C4-2B (cell line): ENCODE data around the gene ZNF366.

Experiments
- H3K27ac ChIP-seq: fragments of 450-650 bp; 2 replicates; pipeline ENCODE4 v1.5.1; 2017
- ZFX ChIP-seq: fragments of 450-650 bp; IDR thresholded peaks from 2 replicates; pipeline ENCODE4 v1.6.1; 2017
- TF ChIP-seq, protein P1 (sequence below): fragments of 450-650 bp; conservative IDR thresholded peaks from 2 replicates; pipeline ENCODE4 v1.5.1; 2017; ENCODE audit warnings: mild to moderate bottlenecking

The ZNF366 gene

DNA sequence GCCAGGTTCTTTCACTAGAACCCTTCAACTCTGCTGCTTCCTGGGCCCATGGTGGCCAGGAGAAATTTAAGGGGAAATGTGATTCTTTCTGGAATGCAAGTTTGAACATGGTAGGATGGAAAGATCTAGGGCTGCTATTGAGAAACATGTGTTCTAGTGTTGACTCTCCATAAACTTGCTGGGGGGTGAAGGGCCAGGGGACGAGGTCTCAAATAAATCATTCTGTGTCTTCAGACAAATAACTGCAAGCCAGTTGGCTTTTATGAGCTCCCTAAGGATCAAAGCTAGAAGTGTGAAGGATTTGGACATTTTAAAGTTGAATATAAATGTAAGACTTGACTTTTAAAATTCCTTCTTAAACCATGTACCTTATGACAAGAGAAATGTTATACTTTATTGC lies 78.5 kb downstream of the ZNF366 start:
- TF ChIP-seq ZFX: no peak
- TF ChIP-seq, protein P1, sequence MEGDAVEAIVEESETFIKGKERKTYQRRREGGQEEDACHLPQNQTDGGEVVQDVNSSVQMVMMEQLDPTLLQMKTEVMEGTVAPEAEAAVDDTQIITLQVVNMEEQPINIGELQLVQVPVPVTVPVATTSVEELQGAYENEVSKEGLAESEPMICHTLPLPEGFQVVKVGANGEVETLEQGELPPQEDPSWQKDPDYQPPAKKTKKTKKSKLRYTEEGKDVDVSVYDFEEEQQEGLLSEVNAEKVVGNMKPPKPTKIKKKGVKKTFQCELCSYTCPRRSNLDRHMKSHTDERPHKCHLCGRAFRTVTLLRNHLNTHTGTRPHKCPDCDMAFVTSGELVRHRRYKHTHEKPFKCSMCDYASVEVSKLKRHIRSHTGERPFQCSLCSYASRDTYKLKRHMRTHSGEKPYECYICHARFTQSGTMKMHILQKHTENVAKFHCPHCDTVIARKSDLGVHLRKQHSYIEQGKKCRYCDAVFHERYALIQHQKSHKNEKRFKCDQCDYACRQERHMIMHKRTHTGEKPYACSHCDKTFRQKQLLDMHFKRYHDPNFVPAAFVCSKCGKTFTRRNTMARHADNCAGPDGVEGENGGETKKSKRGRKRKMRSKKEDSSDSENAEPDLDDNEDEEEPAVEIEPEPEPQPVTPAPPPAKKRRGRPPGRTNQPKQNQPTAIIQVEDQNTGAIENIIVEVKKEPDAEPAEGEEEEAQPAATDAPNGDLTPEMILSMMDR: no peak
- H3K27ac ChIP-seq: no peak overlapping the region

DNA sequence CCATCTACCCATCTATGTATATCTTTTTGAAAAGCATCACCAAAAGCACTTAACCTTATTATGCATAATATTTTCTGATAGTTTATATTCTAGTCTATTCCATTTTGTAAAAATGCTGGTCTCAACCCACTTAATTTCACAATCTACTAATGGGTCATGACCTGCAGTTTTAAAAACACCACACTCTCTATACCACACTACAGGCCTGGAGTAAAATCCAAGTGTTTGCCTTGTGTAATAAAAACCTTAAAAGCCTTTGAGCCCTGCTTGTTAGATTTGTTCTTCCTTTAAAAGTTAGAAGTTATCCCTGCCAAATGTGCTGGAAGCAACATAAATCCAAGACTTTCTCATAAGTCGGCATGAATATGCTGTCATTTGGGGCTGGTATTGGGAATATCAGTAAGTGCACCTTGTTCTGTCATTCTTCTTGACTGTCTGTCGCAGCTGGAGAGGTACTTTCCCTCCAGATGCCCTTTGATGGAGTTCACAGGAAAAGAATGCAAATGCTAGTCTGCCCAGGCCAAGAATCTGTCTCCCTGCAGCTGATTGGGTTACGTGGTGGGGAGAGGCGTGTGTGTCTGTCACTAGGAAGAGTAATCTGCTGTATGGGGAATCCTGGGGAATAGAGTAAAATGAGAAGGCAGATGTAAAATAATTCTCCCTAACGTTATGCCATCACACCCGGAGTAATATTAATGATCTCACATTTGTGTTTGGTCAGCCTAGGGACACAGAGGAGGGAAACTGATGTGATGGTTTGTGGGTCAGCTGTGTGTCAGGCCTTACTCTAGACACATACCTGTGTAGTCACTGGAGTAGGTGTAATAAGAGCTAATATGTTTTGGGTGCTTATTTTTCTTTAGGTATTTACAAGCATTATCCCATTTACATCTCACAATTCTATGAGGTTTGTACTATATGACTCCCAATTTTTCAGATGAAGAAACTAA lies 79.4 kb downstream of the ZNF366 start:
- TF ChIP-seq, protein P1: no peak
- TF ChIP-seq ZFX: no peak
- H3K27ac ChIP-seq: no peak overlapping the region

DNA sequence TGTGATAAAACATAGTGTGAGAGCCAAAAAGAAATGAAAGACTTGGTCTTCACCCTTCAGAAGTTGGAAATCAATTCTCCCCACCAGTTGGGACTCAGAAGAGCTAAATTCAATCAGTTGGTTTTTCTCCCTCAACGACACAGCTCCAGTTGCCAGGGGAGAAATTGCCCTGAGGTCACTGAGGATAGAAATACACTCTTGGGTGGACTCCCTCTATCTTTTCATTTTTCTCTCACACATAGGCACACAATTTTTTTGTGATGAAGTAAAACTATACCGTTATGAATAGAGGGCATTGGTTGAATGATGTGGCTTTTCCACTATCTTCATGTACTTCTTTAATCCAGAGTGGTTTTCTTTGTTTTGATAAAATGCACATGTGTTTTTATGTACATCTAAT lies 80.2 kb downstream of the ZNF366 start:
- TF ChIP-seq, protein P1: no peak
- no peak for TF ChIP-seq ZFX
- H3K27ac ChIP-seq: no peak overlapping the region

DNA sequence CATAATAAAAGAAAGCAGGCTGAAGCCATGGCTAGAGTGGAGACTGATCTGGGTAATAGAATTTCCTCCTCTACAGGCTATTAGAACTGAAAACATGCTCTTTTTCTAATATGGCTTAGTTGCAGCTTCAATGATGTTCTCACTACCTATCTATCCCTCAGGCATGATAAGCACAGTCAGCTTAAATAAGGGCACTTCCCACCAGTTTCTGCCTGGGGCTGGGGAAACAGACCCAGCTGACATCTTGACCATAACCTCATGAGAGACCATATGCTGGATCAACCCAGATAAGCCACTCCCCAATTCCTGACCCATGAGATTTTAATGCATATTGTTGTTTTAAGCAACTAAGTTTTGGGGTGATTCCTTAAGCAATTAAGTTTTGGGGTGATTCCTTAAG lies 81.2 kb downstream of the ZNF366 start:
- H3K27ac ChIP-seq: no peak overlapping the region
- TF ChIP-seq ZFX: no peak
- TF ChIP-seq, protein P1: no peak

DNA sequence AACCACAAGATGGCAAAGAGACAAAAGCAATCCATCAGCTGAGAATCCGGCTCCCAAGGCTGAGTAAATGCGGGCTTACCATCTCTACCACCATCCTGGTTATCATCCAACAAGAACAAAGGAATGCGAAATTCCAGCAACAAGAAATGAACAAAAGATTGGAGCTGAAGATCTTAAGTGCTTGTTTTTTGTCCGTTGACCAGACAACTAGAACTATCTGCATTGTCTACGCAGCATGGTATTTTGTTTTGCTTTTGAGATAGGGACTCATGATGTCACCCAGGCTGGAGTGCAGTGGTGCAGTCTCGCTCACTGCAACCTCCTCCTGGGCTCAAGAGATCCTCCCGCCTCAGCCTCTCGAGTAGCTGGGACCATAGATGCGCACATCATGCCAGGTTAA lies 88.9 kb downstream of the ZNF366 start:
- H3K27ac ChIP-seq: no peak overlapping the region
- TF ChIP-seq ZFX: no peak
- TF ChIP-seq, protein P1: no peak

DNA sequence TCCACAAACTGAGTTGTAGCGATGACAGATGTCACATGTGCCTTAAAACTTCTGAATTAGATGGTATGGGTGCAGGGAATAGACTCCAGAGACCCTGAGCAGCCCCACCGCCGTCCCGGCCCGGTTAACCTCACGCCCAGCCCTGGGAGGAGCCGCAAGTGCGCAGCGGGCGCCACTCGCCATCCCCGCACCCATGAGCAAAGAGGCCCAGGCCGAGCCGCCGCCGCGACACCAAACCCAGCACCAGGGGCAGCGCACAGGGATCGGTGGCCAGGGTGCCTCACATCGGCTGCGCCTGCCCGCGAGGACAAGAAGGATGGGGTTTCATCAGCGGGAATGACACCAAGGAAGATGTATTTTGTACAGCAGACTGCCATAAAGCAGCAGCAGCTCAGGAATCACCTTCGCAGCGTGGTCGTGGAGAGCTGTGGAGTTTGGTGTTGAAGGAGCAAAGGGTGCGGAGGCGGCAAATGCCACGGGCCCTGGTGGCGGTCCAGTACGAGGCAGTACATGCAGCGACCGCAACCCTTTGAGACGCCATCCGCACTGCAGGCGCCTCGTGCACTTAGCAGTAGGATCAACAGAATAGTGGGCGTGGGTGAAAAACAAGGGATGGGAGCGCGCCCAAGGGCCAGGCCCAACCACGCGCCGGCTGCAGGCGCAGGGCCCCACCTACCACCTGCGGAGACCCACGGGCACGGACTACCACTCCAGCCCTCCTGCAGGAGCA lies 89.7 kb downstream of the ZNF366 start:
- no peak for TF ChIP-seq ZFX
- TF ChIP-seq, protein P1: no peak
- H3K27ac ChIP-seq: no peak overlapping the region
